ENCODE results near the gene ZNF681. TPM values are rescaled to one million over a fixed set of nuclear protein-coding genes. Genes with fewer than 3 reads are reported as not detected.
A peak's percentile ranks its signal among the peaks of the same experiment; 100 is the strongest.
"Not testable (repeated sequence)": the region's sequence is repeated elsewhere in the genome, so short reads cannot be mapped to it uniquely, and the experiment has no call there.

The ZNF681 gene
- total and polyA plus RNA-seq, 8 donors = 0.62 to 3.5 (median 0.92) TPM; not detected in 1

DNA sequence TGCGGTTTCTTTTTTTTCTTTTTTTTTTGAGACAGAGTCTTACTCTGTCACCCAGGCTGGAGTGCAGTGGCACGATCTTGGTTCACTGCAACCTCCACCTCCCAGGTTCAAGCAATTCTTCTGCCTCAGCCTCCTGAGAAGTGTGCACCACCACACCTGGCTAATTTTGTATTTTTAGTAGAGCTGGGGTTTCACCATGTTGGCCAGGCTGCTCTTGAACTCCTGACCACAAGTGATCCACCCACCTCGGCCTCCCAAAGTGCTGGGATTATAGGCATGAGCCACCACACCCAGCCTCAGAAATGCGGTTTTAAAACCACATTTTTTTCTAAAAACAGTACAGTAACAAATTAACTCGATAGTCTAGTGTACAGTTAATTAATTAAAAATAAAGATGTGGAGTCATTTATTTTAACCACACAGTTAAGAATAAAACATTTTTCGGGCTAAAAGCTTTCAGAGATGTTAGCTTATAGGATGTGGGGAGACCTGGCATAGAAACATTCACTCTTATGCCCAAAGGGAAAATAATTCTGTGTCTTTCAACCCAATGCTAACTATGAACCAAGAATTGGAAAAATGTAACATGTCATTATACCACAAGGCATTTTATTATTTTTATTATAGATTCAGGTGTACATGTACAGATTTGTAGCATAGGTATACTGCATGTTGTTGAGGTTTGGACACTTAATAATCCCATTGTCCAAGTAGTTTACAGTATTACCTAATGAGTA is 27.8 kb downstream of the ZNF681 start:
- H3K36me3 ChIP-seq; H3K4me3 ChIP-seq; H3K27ac ChIP-seq; intact Hi-C loops (cut with DNase I; ENCODE audit: low total_unique reads); DNase-seq; H3K27me3 ChIP-seq; H3K4me1 ChIP-seq: not testable (repeated sequence)
- peaks cover 0 to 47% (median 10%) of the 10 kb centered on the region in 4 donors for H3K9me3 ChIP-seq
- 84 to 89% (median 87%) methylated on average over 6 of the region's 6 CpGs for WGBS, 5 donors

DNA sequence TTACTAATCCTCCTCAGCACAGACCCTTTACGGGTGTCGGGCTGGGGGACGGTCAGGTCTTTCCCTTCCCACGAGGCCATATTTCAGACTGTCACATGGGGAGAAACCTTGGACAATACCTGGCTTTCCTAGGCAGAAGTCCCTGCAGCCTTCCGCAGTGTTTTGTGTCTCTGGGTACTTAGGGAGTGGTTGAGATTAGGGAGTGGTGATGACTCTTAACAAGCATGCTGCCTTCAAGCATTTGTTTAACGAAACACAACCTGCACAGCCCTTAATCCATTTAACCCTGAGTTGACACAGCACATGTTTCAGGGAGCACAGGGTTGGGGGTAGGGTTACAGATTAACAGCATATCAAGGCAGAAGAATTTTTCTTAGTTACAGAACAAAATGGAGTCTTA is 34.5 kb downstream of the ZNF681 start:
- intact Hi-C loops (cut with DNase I; ENCODE audit: low total_unique reads); H3K4me3 ChIP-seq; H3K27ac ChIP-seq; H3K36me3 ChIP-seq; H3K4me1 ChIP-seq: not testable (repeated sequence)
- H3K27me3 ChIP-seq = peaks cover 0 to 12% (median 0%) of the 10 kb centered on the region in 3 donors
- peak in 1 of 2 donors; percentile 17 for DNase-seq
- peaks cover 0 to 21% (median 3%) of the 10 kb centered on the region in 4 donors for H3K9me3 ChIP-seq
- 2 to 12% (median 9%) methylated on average over 2 to 6 of the region's 6 CpGs for WGBS, 5 donors

DNA sequence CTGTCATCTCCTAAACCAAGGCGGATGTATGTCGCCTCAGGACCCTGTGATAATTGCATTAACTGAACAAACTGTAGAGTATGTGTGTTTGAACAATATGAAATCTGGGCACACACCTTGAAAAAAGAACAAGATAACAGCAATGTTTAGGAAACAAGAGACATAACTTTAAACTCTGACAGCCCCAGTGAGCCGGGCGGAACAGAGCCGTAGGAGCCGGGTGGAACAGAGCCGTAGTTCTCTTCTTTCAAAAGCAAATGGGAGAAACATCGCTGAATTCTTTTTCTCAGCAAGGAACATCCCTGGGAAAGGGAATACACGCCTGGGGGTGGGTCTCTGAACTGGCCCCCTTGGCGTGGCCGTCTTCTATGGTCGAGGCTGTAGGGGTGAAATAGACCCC is 39.9 kb downstream of the ZNF681 start:
- intact Hi-C loops (cut with DNase I; ENCODE audit: low total_unique reads) = no loop called here
- Histone ChIP-seq H3K27me3 (peaks cover 0 to 12% (median 0%) of the 10 kb centered on the region in 3 donors), H3K36me3 (no peaks in the 10 kb centered on the region), H3K4me1 (no peaks in the 10 kb centered on the region), H3K4me3 (no peak overlapping the region), H3K27ac (no peak overlapping the region), H3K9me3 (peaks cover 0 to 6% (median 0%) of the 10 kb centered on the region in 4 donors)
- DNase-seq = no peak
- TF ChIP-seq, protein P1, sequence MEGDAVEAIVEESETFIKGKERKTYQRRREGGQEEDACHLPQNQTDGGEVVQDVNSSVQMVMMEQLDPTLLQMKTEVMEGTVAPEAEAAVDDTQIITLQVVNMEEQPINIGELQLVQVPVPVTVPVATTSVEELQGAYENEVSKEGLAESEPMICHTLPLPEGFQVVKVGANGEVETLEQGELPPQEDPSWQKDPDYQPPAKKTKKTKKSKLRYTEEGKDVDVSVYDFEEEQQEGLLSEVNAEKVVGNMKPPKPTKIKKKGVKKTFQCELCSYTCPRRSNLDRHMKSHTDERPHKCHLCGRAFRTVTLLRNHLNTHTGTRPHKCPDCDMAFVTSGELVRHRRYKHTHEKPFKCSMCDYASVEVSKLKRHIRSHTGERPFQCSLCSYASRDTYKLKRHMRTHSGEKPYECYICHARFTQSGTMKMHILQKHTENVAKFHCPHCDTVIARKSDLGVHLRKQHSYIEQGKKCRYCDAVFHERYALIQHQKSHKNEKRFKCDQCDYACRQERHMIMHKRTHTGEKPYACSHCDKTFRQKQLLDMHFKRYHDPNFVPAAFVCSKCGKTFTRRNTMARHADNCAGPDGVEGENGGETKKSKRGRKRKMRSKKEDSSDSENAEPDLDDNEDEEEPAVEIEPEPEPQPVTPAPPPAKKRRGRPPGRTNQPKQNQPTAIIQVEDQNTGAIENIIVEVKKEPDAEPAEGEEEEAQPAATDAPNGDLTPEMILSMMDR (IDR thresholded peaks at IDR 0.05) = no peak
- TF ChIP-seq POLR2A (IDR thresholded peaks at IDR 0.05) (no peak), EP300 (IDR thresholded peaks at IDR 0.05) (no peak), POLR2AphosphoS5 (IDR thresholded peaks at IDR 0.05) (no peak)
- 7 to 15% (median 12%) methylated on average over 12 of the region's 12 CpGs for WGBS, 5 donors

DNA sequence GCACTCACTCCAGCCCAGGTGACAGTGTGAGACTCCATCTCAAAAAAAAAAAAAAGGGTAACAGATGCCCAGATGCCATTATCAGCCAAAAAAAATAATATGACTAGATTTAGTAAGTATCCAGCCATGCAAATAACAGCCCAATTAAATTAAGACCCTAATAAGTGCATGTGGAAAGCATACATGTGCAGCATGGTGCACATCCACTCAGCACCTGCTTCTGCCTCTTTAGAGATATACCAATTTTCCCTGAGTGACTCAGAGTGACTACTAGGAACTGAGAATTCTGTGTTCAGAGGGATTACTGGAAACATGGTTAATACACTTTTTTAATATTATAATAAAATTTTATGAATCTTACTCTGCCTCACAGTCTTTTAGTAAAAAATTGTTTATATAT is 41.9 kb downstream of the ZNF681 start:
- peaks cover 0 to 12% (median 0%) of the 10 kb centered on the region in 3 donors for H3K27me3 ChIP-seq
- peaks cover 0 to 6% (median 0%) of the 10 kb centered on the region in 4 donors for H3K9me3 ChIP-seq
- DNase-seq = no peak
- no peaks in the 10 kb centered on the region for H3K4me1 ChIP-seq
- no peak overlapping the region for H3K4me3 ChIP-seq
- no peaks in the 10 kb centered on the region for H3K36me3 ChIP-seq
- intact Hi-C loops (cut with DNase I; ENCODE audit: low total_unique reads) = no loop called here
- TF ChIP-seq POLR2A (IDR thresholded peaks at IDR 0.05) = no peak
- TF ChIP-seq, protein P1 (IDR thresholded peaks at IDR 0.05) = no peak
- no peak for TF ChIP-seq POLR2AphosphoS5 (IDR thresholded peaks at IDR 0.05)
- TF ChIP-seq EP300 (IDR thresholded peaks at IDR 0.05) = no peak
- H3K27ac ChIP-seq = no peak overlapping the region

DNA sequence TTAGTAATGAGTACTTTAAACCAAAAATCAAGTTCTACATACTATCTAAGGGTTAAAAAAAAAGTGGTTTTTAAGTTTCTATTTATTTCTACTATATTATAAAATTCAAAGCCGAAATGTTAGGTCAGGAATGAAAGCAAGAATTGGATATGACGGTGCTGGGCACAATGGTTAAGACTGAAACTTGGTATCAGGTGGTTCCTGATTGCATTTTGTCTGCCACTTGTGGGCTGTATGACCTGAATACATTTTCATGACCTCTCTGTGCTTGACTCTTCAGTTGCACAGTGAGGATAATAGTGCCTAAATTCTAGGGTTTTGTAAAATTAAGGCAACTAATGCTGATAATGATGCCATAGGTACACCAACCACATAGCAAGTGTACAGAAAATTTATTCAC is 49.3 kb downstream of the ZNF681 start:
- Histone ChIP-seq H3K27ac (no peak overlapping the region), H3K4me3 (no peak overlapping the region), H3K36me3 (no peaks in the 10 kb centered on the region), H3K9me3 (peaks cover 0 to 5% (median 0%) of the 10 kb centered on the region in 4 donors), H3K4me1 (no peaks in the 10 kb centered on the region), H3K27me3 (no peaks in the 10 kb centered on the region)
- TF ChIP-seq POLR2AphosphoS5 (IDR thresholded peaks at IDR 0.05) (no peak), EP300 (IDR thresholded peaks at IDR 0.05) (no peak), POLR2A (IDR thresholded peaks at IDR 0.05) (no peak)
- TF ChIP-seq, protein P1 (IDR thresholded peaks at IDR 0.05) = no peak
- no peak for DNase-seq
- intact Hi-C loops (cut with DNase I; ENCODE audit: low total_unique reads) = no loop called here
- WGBS, 5 donors = 35 to 41% (median 39%) methylated on average over 2 of the region's 2 CpGs
